H9 (cell line): Measurements from ENCODE around the gene DTNB. TPM values are rescaled to one million over a fixed set of nuclear protein-coding genes. Genes with fewer than 3 reads are reported as not detected.

ENCODE experiments used
- DNase-seq: peaks from one replicate; pipeline ENCODE4 v3.0.0-alpha.2; 2017
- H2AFZ ChIP-seq: one replicate; pipeline ENCODE4 v1.6.1; 2013; ENCODE audit warnings: mild to moderate bottlenecking, low read length, control low read depth, moderate library complexity
- H2AK5ac ChIP-seq: 2 replicates; pipeline ENCODE4 v1.6.1; 2013; ENCODE audit warnings: low read length, control low read depth, mixed read lengths; ENCODE audit not compliant: insufficient read length
- H2BK120ac ChIP-seq: one replicate; pipeline ENCODE4 v1.6.1; 2013; ENCODE audit warnings: low read depth, mild to moderate bottlenecking, low read length, control low read depth, inconsistent platforms; ENCODE audit not compliant: poor library complexity, severe bottlenecking
- H2BK12ac ChIP-seq: 2 replicates; pipeline ENCODE4 v1.6.1; 2013; ENCODE audit warnings: low read length, control low read depth, mixed read lengths, low read depth; ENCODE audit not compliant: insufficient read length
- H2BK15ac ChIP-seq: 2 replicates; pipeline ENCODE4 v1.6.1; 2013; ENCODE audit warnings: low read depth, low read length, control low read depth
- H2BK20ac ChIP-seq: one replicate; pipeline ENCODE4 v1.6.1; 2013; ENCODE audit warnings: low read depth, mild to moderate bottlenecking, low read length, control low read depth, inconsistent platforms; ENCODE audit not compliant: poor library complexity, severe bottlenecking
- H2BK5ac ChIP-seq: 2 replicates; pipeline ENCODE4 v1.6.1; 2013; ENCODE audit warnings: low read length, control low read depth, mixed read lengths; ENCODE audit not compliant: insufficient read length
- H3K14ac ChIP-seq: 2 replicates; pipeline ENCODE4 v1.6.1; 2013; ENCODE audit warnings: low read length, control low read depth; ENCODE audit not compliant: insufficient read depth
- H3K18ac ChIP-seq: 2 replicates; pipeline ENCODE4 v1.6.1; 2013; ENCODE audit warnings: low read depth, mild to moderate bottlenecking, mixed read lengths, low read length, control low read depth; ENCODE audit not compliant: insufficient read length
- H3K23ac ChIP-seq: 2 replicates; pipeline ENCODE4 v1.6.1; 2013; ENCODE audit warnings: low read length, control low read depth, mixed read lengths, low read depth; ENCODE audit not compliant: insufficient read length
- H3K23me2 ChIP-seq: 2 replicates; pipeline ENCODE4 v1.6.1; 2013; ENCODE audit warnings: low read depth, mild to moderate bottlenecking, mixed read lengths, low read length, control low read depth; ENCODE audit not compliant: insufficient read length, poor library complexity, severe bottlenecking
- H3K27ac ChIP-seq: 2 replicates; pipeline ENCODE4 v1.5.1; 2013; ENCODE audit warnings: low read length, control low read depth, mixed read lengths, low read depth; ENCODE audit not compliant: insufficient read length
- H3K27me3 ChIP-seq: 2 replicates; pipeline ENCODE4 v1.6.1; 2013; ENCODE audit warnings: low read length, control low read depth, inconsistent platforms; ENCODE audit not compliant: insufficient read depth
- H3K4ac ChIP-seq: 2 replicates; pipeline ENCODE4 v1.6.1; 2013; ENCODE audit warnings: low read depth, mild to moderate bottlenecking, control low read depth, inconsistent platforms, low read length, moderate library complexity
- H3K4me1 ChIP-seq: 2 replicates; pipeline ENCODE4 v1.6.1; 2013; ENCODE audit warnings: low read length, control low read depth, inconsistent platforms; ENCODE audit not compliant: insufficient read depth
- H3K4me2 ChIP-seq: 2 replicates; pipeline ENCODE4 v1.6.1; 2013; ENCODE audit warnings: low read length, control low read depth, mixed read lengths; ENCODE audit not compliant: insufficient read length, insufficient read depth
- H3K56ac ChIP-seq: 2 replicates; pipeline ENCODE4 v1.6.1; 2013; ENCODE audit warnings: low read depth, mild to moderate bottlenecking, mixed read lengths, low read length, control low read depth; ENCODE audit not compliant: insufficient read length
- H3K79me1 ChIP-seq: 2 replicates; pipeline ENCODE4 v1.6.1; 2013; ENCODE audit warnings: low read depth, mild to moderate bottlenecking, moderate library complexity, low read length, control low read depth, inconsistent platforms; ENCODE audit not compliant: insufficient read depth, poor library complexity, severe bottlenecking
- H3K79me2 ChIP-seq: 2 replicates; pipeline ENCODE4 v1.6.1; 2013; ENCODE audit warnings: low read length, control low read depth, inconsistent platforms; ENCODE audit not compliant: insufficient read depth
- H3K9ac ChIP-seq: 2 replicates; pipeline ENCODE4 v1.6.1; 2013; ENCODE audit warnings: low read length, control low read depth, mixed read lengths; ENCODE audit not compliant: insufficient read length; ENCODE audit errors: extremely low read depth
- H3K9me3 ChIP-seq: one replicate; pipeline ENCODE4 v1.6.1; 2013; ENCODE audit warnings: low read depth, low read length, inconsistent platforms; ENCODE audit not compliant: control insufficient read depth
- H3T11ph ChIP-seq: one replicate; pipeline ENCODE4 v1.6.1; 2013; ENCODE audit warnings: mild to moderate bottlenecking, low read length, control low read depth, inconsistent platforms
- H4K20me1 ChIP-seq: one replicate; pipeline ENCODE4 v1.6.1; 2013; ENCODE audit not compliant: control insufficient read depth, insufficient read length, insufficient read depth
- H4K5ac ChIP-seq: 2 replicates; pipeline ENCODE4 v1.6.1; 2013; ENCODE audit warnings: low read depth, mild to moderate bottlenecking, mixed read lengths, low read length, control low read depth; ENCODE audit not compliant: insufficient read length
- H4K8ac ChIP-seq: replicated peaks from 2 replicates; pipeline ENCODE4 v1.6.1; 2013; ENCODE audit warnings: low read length, control low read depth, mixed read lengths, low read depth; ENCODE audit not compliant: insufficient read length
- H4K91ac ChIP-seq: 2 replicates; pipeline ENCODE4 v1.6.1; 2013; ENCODE audit warnings: low read depth, mild to moderate bottlenecking, moderate library complexity, mixed read lengths, low read length, control low read depth; ENCODE audit not compliant: insufficient read length
- H3K27ac Mint-ChIP-seq, 3 experiments: 2 replicates in 2 of 3; 3 replicates in 1 of 3; pipeline ENCODE4 v1.8.0; 2020 to 2021; ENCODE audit warnings: mixed read lengths in 3 of 3, mild to moderate bottlenecking in 1 of 3, moderate library complexity in 1 of 3
- H3K27me3 Mint-ChIP-seq: 2 replicates; pipeline ENCODE4 v1.8.0; 2021; ENCODE audit warnings: low read depth, mild to moderate bottlenecking, moderate library complexity, mixed read lengths
- H3K36me3 Mint-ChIP-seq, 3 experiments: 2 replicates in 2 of 3; 3 replicates in 1 of 3; pipeline ENCODE4 v1.8.0; 2020 to 2021; ENCODE audit warnings: low read depth in 3 of 3, mixed read lengths in 3 of 3; ENCODE audit not compliant: insufficient read depth in 1 of 3
- H3K4me1 Mint-ChIP-seq, 2 experiments: 2 replicates each; pipeline ENCODE4 v1.8.0; 2020; ENCODE audit warnings: mixed read lengths in 2 of 2
- H3K4me3 Mint-ChIP-seq, 2 experiments: 2 replicates in 1 of 2; 3 replicates in 1 of 2; pipeline ENCODE4 v1.8.0; 2020 to 2021; ENCODE audit warnings: mild to moderate bottlenecking in 2 of 2, mixed read lengths in 2 of 2, moderate library complexity in 1 of 2
- H3K9me3 Mint-ChIP-seq, 2 experiments: 2 replicates in 1 of 2; 3 replicates in 1 of 2; pipeline ENCODE4 v1.8.0; 2020; ENCODE audit warnings: mild to moderate bottlenecking in 2 of 2, mixed read lengths in 2 of 2, moderate library complexity in 1 of 2
- whole genome bisulfite sequencing: extraction: QIAGEN DNeasy Blood & Tissue Kit; methylation state at CpG from one replicate; pipeline ENCODE4 v1.1.7; 2013; ENCODE audit warnings: missing lambda C conversion rate, low lambda C conversion rate, mixed read lengths; ENCODE audit not compliant: insufficient read length; ENCODE audit errors: extremely low coverage; 5-methylcytosine and 5-hydroxymethylcytosine counted together
- total RNA-seq: library from RNA; stranded (reverse); gene quantifications from 2 replicates; pipeline ENCODE4 v1.2.1, GENCODE V29; 2021
- TF ChIP-seq, protein P1 (sequence below): fragments of 200-600 bp; sonication (generic); conservative IDR thresholded peaks from 3 replicates; pipeline ENCODE4 v1.8.0; 2021; ENCODE audit warnings: antibody characterized with exemption, mild to moderate bottlenecking

DTNB gene
- total RNA-seq, 1 experiment from 2014 or later, result 26.7 TPM

- no peaks in the 10 kb centered on the region for H3K23me2 ChIP-seq
- no peak overlapping the region for H3K4ac ChIP-seq
- H3K56ac ChIP-seq, result no peak overlapping the region
- H3T11ph ChIP-seq, result no peak overlapping the region
- Mint-ChIP-seq H3K9me3 (peaks cover 1 to 4% of the 10 kb centered on the region in 2 experiments; a peak in 1 of 5 replicates), H3K27me3 (no peaks in the 10 kb centered on the region), H3K27ac (no peak overlapping the region), H3K36me3 (peaks cover 3 to 12% (median 5%) of the 10 kb centered on the region in 3 experiments; a peak in 6 of 7 replicates), H3K4me3 (no peak overlapping the region), H3K4me1 (no peaks in the 10 kb centered on the region)
- H3K4me1 ChIP-seq, result no peaks in the 10 kb centered on the region
- no peak overlapping the region for H3K23ac ChIP-seq
- no peaks in the 10 kb centered on the region for H3K9me3 ChIP-seq
- no peaks in the 10 kb centered on the region for H3K79me1 ChIP-seq
- no peak overlapping the region for H2BK12ac ChIP-seq
- no peak overlapping the region for H2AK5ac ChIP-seq
- no peaks in the 10 kb centered on the region for H3K79me2 ChIP-seq
- H3K9ac ChIP-seq, result no peak overlapping the region
- H4K5ac ChIP-seq, result no peak overlapping the region
- H3K27ac ChIP-seq, result no peak overlapping the region
- no peak overlapping the region for H4K91ac ChIP-seq
- H4K8ac ChIP-seq, result no peak overlapping the region
- H2BK120ac ChIP-seq, result no peak overlapping the region
- H3K4me2 ChIP-seq, result no peak overlapping the region
- H3K27me3 ChIP-seq, result no peaks in the 10 kb centered on the region
- no peak for DNase-seq
- TF ChIP-seq, protein P1, sequence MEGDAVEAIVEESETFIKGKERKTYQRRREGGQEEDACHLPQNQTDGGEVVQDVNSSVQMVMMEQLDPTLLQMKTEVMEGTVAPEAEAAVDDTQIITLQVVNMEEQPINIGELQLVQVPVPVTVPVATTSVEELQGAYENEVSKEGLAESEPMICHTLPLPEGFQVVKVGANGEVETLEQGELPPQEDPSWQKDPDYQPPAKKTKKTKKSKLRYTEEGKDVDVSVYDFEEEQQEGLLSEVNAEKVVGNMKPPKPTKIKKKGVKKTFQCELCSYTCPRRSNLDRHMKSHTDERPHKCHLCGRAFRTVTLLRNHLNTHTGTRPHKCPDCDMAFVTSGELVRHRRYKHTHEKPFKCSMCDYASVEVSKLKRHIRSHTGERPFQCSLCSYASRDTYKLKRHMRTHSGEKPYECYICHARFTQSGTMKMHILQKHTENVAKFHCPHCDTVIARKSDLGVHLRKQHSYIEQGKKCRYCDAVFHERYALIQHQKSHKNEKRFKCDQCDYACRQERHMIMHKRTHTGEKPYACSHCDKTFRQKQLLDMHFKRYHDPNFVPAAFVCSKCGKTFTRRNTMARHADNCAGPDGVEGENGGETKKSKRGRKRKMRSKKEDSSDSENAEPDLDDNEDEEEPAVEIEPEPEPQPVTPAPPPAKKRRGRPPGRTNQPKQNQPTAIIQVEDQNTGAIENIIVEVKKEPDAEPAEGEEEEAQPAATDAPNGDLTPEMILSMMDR, result no peak
- H4K20me1 ChIP-seq, result no peaks in the 10 kb centered on the region
- H2AFZ ChIP-seq, result no peak overlapping the region
- no peak overlapping the region for H3K14ac ChIP-seq
- no CpG with 5 or more reads among the region's 7 CpGs for WGBS
- no peak overlapping the region for H2BK5ac ChIP-seq
- H3K18ac ChIP-seq, result no peak overlapping the region
- no peak overlapping the region for H2BK20ac ChIP-seq
- H2BK15ac ChIP-seq, result no peak overlapping the region
These were observed 242.8 kb downstream of the DTNB start for GRCh38 chr2:25430556-25430955.
